Right cardiac atrium (tissue), 5 donors: ENCODE results near the gene ZDHHC11. TPM values are rescaled to one million over a fixed set of nuclear protein-coding genes. Genes with fewer than 3 reads are reported as not detected.
A peak's percentile ranks its signal among the peaks of the same experiment; 100 is the strongest.
"Not testable (repeated sequence)": the region's sequence is repeated elsewhere in the genome, so short reads cannot be mapped to it uniquely, and the experiment has no call there.

Source experiments
- ATAC-seq, 2 donors: fragments of 200-7000 bp; cut with Tn5 transposase; one replicate each; pipeline versions ENCODE4 v1.8.0 to v1.9.1; 2020; ENCODE audit warnings: moderate library complexity in 2 of 2, mild to moderate bottlenecking in 1 of 2
- DNase-seq, 3 donors: peaks; one replicate each; pipeline ENCODE4 v3.0.0-alpha.2; 2020
- H3K27ac ChIP-seq: one replicate; pipeline ENCODE4 v1.5.1; 2013; ENCODE audit warnings: mild to moderate bottlenecking, low read length, control low read depth, moderate library complexity
- H3K27me3 ChIP-seq: one replicate; pipeline ENCODE4 v1.6.1; 2013; ENCODE audit not compliant: control insufficient read depth, insufficient read depth
- H3K4me1 ChIP-seq: one replicate; pipeline ENCODE4 v1.6.1; 2013; ENCODE audit warnings: low read length; ENCODE audit not compliant: control insufficient read depth, insufficient read depth
- H3K4me3 ChIP-seq: one replicate; pipeline ENCODE4 v1.5.1; 2013; ENCODE audit warnings: low read length, control low read depth
- H3K9me3 ChIP-seq: one replicate; pipeline ENCODE4 v1.6.1; 2013; ENCODE audit warnings: low read length; ENCODE audit not compliant: control insufficient read depth
- WGBS: extraction: QIAGEN DNeasy Blood & Tissue Kit; methylation state at CpG from one replicate; pipeline ENCODE4 v1.1.7; 2013; 5-methylcytosine and 5-hydroxymethylcytosine counted together
- intact Hi-C, 4 donors: fragments of 100-400 bp; cut with DNase I; formaldehyde crosslinking; loops; one replicate each; pipeline versions ENCODE4 v1.11.0 to v1.14.0; 2022 to 2023
- polyA plus RNA-seq: library from polyadenylated mRNA; stranded (reverse); fragments of 200-250 nt; gene quantifications from one replicate; pipeline ENCODE4 v1.2.3, GENCODE V29; 2013
- total RNA-seq, 4 donors: library from RNA; stranded (reverse); fragmentation: NEBNext Ultra II Directional; extraction: Animal tissue kit (Norgen Biotek cat#: 25700); gene quantifications; one replicate each; pipeline ENCODE4 v1.2.1, GENCODE V29; 2021
- donor health status: healthy with polysubstance abuse.
- donor health status: DM: no; HTN: yes; CAD: no.
- donor health status: DM: no; HTN: no; CAD: no.
- donor health status: DM: no; HTN: yes; CAD: no; lungs with severe emphysema.
- donor health status: DM: yes; HTN: yes; CAD: no.

ZDHHC11 gene
- total and polyA plus RNA-seq, 5 donors: 5.8 to 66.1 (median 25.0) TPM

DNA sequence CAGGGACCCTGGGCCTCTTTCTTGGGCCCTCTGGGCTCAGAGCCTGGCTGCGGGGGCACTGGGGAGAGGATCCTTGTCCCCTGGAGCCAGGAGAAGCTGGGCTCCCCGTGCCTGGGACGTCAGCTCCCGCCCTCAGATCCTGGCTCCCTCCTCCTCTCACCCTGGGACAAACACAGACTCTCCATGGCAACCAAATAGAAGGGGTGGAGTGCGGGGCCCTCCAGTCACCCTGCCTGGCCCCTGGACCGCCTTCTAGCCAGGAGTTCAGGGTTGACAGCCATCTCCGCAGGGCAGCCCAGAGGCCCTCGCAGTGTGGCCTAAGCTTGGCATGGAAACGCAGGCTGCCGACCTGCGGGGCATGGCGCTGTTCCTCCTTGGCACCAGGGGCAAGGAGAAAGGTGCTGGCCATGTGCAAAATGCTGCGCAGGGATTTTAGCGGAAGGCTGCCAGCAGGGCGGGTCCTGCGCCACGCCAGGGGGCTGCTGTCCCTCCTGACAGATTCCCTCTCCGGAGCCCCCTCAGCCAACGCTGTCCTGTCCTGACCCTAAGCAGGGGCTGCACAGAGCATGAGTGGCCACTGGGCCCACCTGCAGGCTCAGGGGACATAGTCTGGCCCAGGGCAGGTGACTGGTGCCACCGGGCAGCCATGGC lies 1.0 kb downstream of the ZDHHC11 start:
- Histone ChIP-seq H3K27ac (no peak overlapping the region), H3K4me3 (no peak overlapping the region), H3K4me1 (no peaks in the 10 kb centered on the region), H3K9me3 (no peaks in the 10 kb centered on the region), H3K27me3 (no peaks in the 10 kb centered on the region)
- 53% methylated on average over 20 of the region's 20 CpGs for WGBS
- DNase-seq: peak; percentile 73 to 84 (median 83)
- ATAC-seq: peak; percentile 78 to 89
- intact Hi-C loops: loop anchor here in 1 of 4 donors (10.0 kb wide), 1 partner anchor 95 kb away; no protein-coding TSS in a partner anchor

DNA sequence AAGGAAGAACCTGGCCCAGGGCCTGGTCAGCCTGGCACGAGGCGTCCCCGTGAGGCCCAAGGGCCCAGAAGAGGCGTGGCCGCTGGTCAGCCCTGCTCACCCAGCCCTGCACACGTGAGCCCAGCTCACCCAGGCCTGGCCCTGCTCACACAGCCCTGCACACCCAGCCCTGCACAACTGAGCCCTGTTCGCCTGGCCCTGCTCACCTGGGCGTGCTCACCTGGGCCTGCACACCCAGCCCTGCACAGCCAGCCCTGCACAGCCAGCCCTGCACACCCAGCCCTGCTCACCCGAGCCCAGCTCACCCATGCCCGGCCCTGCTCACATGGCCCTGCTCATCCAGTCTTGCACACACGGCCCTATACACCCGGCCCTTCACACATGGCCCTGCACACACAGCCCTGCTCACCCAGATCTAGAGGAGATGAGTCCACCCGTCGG lies 2.1 kb downstream of the ZDHHC11 start:
- no peaks in the 10 kb centered on the region for H3K27me3 ChIP-seq
- WGBS: 88% methylated on average over 14 of the region's 14 CpGs
- ATAC-seq (peak in 1 of 2 donors; percentile 0), DNase-seq (peak; percentile 20 to 67 (median 58))
- no peak overlapping the region for H3K4me3 ChIP-seq
- intact Hi-C loops: loop anchor here in 1 of 4 donors (10.0 kb wide), 1 partner anchor 94 kb away; no protein-coding TSS in a partner anchor
- H3K4me1 ChIP-seq: no peaks in the 10 kb centered on the region
- no peaks in the 10 kb centered on the region for H3K9me3 ChIP-seq
- H3K27ac ChIP-seq: no peak overlapping the region

DNA sequence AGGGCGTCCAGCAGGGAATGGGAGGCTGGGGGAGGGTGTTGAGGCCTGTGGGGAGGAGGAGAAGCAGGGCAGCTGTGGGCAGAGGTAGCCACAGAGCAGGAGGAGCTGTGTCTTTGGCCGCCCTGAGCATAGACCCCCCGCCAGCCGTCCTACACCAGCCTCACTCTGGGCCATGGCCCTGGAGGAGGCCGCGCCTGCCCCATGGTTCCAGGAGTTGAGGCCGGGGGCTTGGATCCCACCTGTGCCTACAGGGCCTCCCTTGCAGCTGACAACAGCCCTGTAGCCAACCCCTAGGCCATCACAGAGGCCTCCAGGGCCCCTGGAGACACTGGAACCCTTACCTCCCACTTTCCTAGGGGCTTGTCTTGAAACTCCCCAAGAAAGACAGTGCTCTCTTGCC lies 3.0 kb downstream of the ZDHHC11 start:
- not testable (repeated sequence) for H3K27me3 ChIP-seq, H3K27ac ChIP-seq, H3K4me3 ChIP-seq, H3K4me1 ChIP-seq, H3K9me3 ChIP-seq
- intact Hi-C loops: loop anchor here in 1 of 4 donors (10.0 kb wide), 1 partner anchor 93 kb away; no protein-coding TSS in a partner anchor
- ATAC-seq: peak in 1 of 2 donors; percentile 1
- WGBS: 95% methylated on average over 6 of the region's 7 CpGs
- DNase-seq: peak in 2 of 3 donors; percentile 11 to 53

DNA sequence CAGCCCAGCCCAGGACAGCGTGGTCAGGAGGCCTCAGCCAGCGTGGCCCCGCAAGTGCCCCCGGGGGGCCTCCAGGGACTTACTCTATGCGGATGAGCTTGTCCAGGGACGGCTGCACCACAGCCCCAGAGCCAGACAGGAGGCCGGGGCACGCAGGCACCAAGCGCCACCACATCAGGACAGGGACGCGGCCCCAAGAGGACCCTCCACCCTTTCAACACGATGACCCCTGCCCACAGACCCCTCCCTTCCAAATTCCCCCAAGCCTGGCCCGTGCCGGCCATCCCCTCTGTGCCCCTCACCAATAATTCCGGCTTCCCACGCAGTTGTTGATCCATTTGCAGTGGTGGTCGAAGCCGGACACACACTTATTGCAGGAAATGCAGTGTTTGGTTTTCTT lies 3.6 kb downstream of the ZDHHC11 start:
- H3K4me3 ChIP-seq, H3K27me3 ChIP-seq, H3K27ac ChIP-seq, H3K9me3 ChIP-seq, H3K4me1 ChIP-seq: not testable (repeated sequence)
- intact Hi-C loops: loop anchor here in 1 of 4 donors (10.0 kb wide), 1 partner anchor 92 kb away; no protein-coding TSS in a partner anchor
- 90% methylated on average over 8 of the region's 18 CpGs for WGBS
- peak in 1 of 3 donors; percentile 23 for DNase-seq
- peak in 1 of 2 donors; percentile 1 for ATAC-seq

DNA sequence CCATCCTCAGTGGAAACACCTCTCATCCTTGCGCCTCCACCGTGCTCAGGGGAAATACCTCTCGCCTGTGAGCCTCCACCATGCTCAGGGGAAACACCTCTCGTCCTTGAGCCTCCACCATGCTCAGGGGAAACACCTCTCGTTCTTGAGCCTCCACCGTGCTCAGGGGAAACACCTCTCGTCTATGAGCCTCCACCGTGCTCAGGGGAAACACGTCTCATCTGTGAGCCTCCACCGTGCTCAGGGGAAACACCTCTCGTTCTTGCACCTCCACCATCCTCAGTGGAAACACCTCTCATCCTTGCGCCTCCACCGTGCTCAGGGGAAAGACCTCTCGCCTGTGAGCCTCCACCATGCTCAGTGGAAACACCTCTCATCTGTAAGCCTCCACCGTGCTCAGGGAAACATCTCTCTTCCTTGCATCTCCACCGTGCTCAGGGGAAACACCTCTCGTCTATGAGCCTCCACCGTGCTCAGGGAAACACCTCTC lies 4.1 kb downstream of the ZDHHC11 start:
- not testable (repeated sequence) for H3K27ac ChIP-seq, ATAC-seq, H3K27me3 ChIP-seq, H3K9me3 ChIP-seq, H3K4me3 ChIP-seq, H3K4me1 ChIP-seq
- peak in 2 of 3 donors; percentile 29 to 39 for DNase-seq
- 87% methylated on average over 18 of the region's 18 CpGs for WGBS
- intact Hi-C loops: loop anchor here in 1 of 4 donors (10.0 kb wide), 1 partner anchor 92 kb away; no protein-coding TSS in a partner anchor

DNA sequence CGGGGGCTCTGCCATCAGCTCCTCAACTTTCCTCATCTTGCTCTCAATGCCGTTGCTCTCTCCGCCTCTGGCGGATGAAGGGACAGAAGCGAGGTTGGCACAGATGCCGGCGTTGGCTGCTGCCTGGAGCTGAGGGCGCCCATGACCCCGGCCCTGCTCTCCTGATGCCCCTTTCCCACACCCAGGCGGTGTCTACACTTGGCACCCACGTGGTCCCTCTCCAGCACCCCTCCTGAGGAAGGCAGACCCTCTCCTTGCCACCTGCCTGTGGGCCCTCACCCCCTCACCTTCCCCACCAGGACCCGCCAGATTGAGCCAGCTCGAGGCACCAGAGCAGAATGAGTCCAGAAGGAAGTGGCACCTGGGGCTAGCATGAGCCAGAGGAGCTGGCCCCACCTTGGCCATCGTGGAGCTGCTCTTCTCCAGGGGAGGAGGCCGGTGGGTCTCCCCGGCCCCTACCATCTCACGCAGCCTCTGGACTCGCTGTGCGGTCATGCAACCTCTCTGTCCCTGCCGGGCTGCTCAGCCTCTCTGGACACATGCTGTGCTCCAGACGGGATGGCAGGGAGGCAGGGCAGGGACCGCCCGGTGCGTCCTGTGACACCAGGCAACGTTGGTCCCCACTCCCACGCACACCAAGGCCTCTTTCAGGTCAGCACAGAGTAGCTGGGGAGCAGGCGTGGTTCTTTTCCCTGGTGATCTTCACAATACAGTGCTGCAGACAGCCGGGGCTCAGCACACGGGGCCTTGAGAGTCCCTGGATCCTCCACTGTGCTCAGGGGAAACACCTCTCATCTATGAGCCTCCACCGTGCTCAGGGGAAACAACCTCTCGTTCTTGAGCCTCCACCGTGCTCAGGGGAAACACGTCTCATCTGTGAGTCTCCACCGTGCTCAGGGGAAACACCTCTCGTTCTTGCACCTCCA lies 4.8 kb downstream of the ZDHHC11 start:
- WGBS: 80% methylated on average over 25 of the region's 35 CpGs
- not testable (repeated sequence) for H3K4me1 ChIP-seq, H3K9me3 ChIP-seq, H3K4me3 ChIP-seq, ATAC-seq, H3K27ac ChIP-seq, H3K27me3 ChIP-seq
- intact Hi-C loops: loop anchor here in 1 of 4 donors (10.0 kb wide), 1 partner anchor 91 kb away; no protein-coding TSS in a partner anchor
- DNase-seq: peak in 1 of 3 donors; percentile 44

DNA sequence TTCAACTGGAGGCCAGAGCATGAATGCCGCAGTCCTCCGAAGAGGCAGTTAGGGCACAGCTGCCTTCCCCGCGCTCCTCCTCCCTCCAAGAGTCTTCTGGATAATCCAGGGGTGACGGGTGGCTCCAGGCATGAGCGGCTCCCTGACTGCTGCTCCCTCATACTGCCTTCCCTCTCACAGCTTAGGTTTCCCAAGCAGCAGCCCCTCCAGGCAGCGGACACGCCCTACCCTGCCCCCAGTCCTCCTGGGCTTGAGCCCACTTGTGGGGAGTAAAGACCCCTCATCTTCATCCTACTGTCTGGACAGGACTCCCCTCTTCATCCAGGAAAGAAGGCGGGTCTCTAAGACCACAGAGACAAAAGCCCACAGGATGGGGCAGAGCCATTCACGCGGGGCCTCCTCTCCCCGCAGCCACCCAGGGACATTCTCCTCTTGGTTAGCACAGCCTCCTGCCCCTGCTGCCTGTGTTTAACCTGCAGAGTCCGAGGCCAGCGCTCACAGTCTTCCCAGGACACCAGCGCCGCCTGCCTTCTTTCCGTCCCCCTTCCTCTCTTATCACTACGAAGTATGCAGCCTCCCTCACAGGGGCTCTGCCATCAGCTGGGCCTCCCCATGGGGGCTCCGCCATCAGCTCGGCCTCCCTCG lies 5.6 kb downstream of the ZDHHC11 start:
- not testable (repeated sequence) for H3K27me3 ChIP-seq, H3K4me1 ChIP-seq, H3K9me3 ChIP-seq, H3K4me3 ChIP-seq, H3K27ac ChIP-seq
- ATAC-seq (peak in 1 of 2 donors; percentile 1), DNase-seq (peak in 2 of 3 donors; percentile 50 to 52)
- intact Hi-C loops: loop anchor here in 1 of 4 donors (10.0 kb wide), 1 partner anchor 90 kb away; no protein-coding TSS in a partner anchor
- 79% methylated on average over 13 of the region's 21 CpGs for WGBS

DNA sequence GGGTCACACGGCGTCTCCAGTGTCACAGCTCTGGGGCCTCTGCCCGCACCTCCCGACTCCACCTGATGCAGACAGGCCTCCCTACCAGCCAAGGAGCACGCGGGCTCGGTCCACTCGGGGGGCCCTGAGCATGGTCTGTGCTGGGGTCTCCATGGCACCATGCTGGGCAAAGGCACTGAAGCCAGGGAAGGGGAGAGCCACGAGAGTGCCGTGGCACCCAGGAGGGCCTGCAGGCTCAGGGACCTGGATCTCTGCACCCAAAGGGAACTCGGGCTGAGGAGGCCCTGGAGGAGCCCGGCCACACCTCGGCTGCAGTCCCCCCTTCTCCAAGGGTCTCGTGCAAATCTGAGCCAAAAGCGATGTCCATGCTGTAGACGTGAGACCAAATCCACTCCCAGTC lies 6.4 kb downstream of the ZDHHC11 start:
- DNase-seq: peak in 1 of 3 donors; percentile 30
- not testable (repeated sequence) for H3K4me1 ChIP-seq, H3K9me3 ChIP-seq, ATAC-seq, H3K27ac ChIP-seq, H3K27me3 ChIP-seq, H3K4me3 ChIP-seq
- WGBS: 95% methylated on average over 14 of the region's 16 CpGs
- intact Hi-C loops: loop anchor here in 2 of 4 donors (5.0 to 10.0 kb wide), 2 partner anchors 90 to 97 kb away; no protein-coding TSS in a partner anchor

DNA sequence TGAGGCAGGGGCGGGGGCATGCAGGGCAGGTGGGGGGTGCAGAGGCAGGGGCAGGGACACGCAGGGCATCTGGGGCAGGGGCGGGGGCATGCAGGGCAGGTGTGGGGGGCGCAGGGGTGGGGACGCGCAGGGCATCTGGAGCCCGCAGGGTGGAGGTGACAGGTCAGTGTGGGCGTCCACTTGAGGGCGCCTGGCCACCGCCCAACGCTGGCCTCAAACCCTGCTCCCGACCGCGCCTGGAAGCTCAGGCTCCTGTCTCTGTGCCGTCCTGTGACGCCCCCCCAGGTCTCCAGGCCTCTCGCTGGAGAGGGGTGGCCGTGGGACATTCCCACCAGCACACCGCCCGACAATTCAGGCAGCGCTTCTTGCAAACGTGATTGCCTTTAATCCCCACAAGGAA lies 6.9 kb downstream of the ZDHHC11 start:
- ATAC-seq (peak in 1 of 2 donors; percentile 3), DNase-seq (peak in 1 of 3 donors; percentile 51)
- H3K4me3 ChIP-seq, H3K27ac ChIP-seq, H3K27me3 ChIP-seq, H3K9me3 ChIP-seq, H3K4me1 ChIP-seq: not testable (repeated sequence)
- intact Hi-C loops: loop anchor here in 2 of 4 donors (5.0 to 10.0 kb wide), 2 partner anchors 89 to 97 kb away; no protein-coding TSS in a partner anchor
- WGBS: 86% methylated on average over 22 of the region's 22 CpGs

DNA sequence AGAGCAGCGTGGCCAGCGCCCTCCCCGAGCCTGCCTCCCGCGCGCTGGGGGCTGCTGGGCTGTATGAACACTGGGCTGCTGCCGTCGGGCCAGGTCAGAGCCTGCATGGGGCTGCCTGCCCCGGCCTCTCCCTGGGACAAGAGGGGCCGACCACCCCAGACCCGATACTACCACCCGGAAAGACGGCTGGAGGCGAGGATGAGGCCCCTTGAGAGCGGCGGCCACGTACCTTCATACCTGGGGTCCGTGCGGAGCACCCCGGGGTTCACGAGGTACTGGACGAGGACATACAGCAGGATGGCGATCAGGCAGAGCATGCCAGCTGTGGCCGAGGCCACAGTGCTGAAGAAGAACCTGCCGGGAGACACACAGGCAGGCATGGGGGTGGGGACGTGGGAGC lies 7.4 kb downstream of the ZDHHC11 start:
- intact Hi-C loops: loop anchor here in 2 of 4 donors (5.0 to 10.0 kb wide), 2 partner anchors 89 to 96 kb away; no protein-coding TSS in a partner anchor
- not testable (repeated sequence) for H3K9me3 ChIP-seq, H3K4me1 ChIP-seq, H3K4me3 ChIP-seq, H3K27me3 ChIP-seq, H3K27ac ChIP-seq
- ATAC-seq (peak in 1 of 2 donors; percentile 1), DNase-seq (peak in 1 of 3 donors; percentile 44)
- whole genome bisulfite sequencing: 94% methylated on average over 16 of the region's 26 CpGs
